Spleen (tissue), 11 donors: ENCODE results near the gene BEND7. TPM values are rescaled to one million over a fixed set of nuclear protein-coding genes. Genes with fewer than 3 reads are reported as not detected.
"Not testable (repeated sequence)": the region's sequence is repeated elsewhere in the genome, so short reads cannot be mapped to it uniquely, and the experiment has no call there.

Experiments used
- DNase-seq: peaks from one replicate; pipeline ENCODE4 v3.0.0-alpha.2; 2020
- H3K27ac ChIP-seq, 8 donors: fragments of 200-600 bp; sonication (generic) in 7 of 8; 1 replicate in 4 of 8; 2 replicates in 4 of 8; pipeline versions ENCODE4 v1.5.0 to v1.8.0; 2016 to 2021; ENCODE audit warnings: inconsistent platforms in 4 of 8, mild to moderate bottlenecking in 4 of 8, moderate library complexity in 1 of 8
- H3K27me3 ChIP-seq, 7 donors: fragments of 200-600 bp; sonication (generic) in 6 of 7; replicated peaks in 1 of 7; 1 replicate in 4 of 7; 2 replicates in 3 of 7; pipeline versions ENCODE4 v1.5.0 to v1.8.0; 2016 to 2021; ENCODE audit warnings: inconsistent platforms in 3 of 7, mild to moderate bottlenecking in 1 of 7
- H3K36me3 ChIP-seq, 6 donors: fragments of 200-600 bp; sonication (generic) in 5 of 6; 1 replicate in 4 of 6; 2 replicates in 2 of 6; pipeline versions ENCODE4 v1.5.0 to v1.8.0; 2016 to 2021; ENCODE audit warnings: inconsistent platforms in 2 of 6
- H3K4me1 ChIP-seq, 6 donors: fragments of 200-600 bp; sonication (generic) in 5 of 6; 1 replicate in 3 of 6; 2 replicates in 3 of 6; pipeline versions ENCODE4 v1.5.0 to v1.8.0; 2016 to 2021; ENCODE audit warnings: inconsistent platforms in 3 of 6
- H3K4me3 ChIP-seq, 8 donors: fragments of 200-600 bp; sonication (generic) in 7 of 8; 1 replicate in 4 of 8; 2 replicates in 4 of 8; pipeline versions ENCODE4 v1.5.0 to v1.8.0; 2016 to 2021; ENCODE audit warnings: inconsistent platforms in 4 of 8, mild to moderate bottlenecking in 4 of 8, moderate library complexity in 2 of 8
- H3K9me3 ChIP-seq, 8 donors: fragments of 200-600 bp; sonication (generic) in 7 of 8; 1 replicate in 4 of 8; 2 replicates in 4 of 8; pipeline versions ENCODE4 v1.5.0 to v1.8.0; 2016 to 2021; ENCODE audit warnings: inconsistent platforms in 4 of 8
- POLR2A ChIP-seq, 3 donors: fragments of 450-650 bp; IDR thresholded peaks; one replicate each; pipeline ENCODE4 v1.5.1; 2017; ENCODE audit warnings: antibody characterized with exemption in 3 of 3, mild to moderate bottlenecking in 1 of 3
- POLR2AphosphoS5 ChIP-seq, 3 donors: sonication (generic); formaldehyde crosslinking; IDR thresholded peaks; one replicate each; pipeline ENCODE4 v1.5.1; 2017; ENCODE audit warnings: antibody characterized with exemption in 3 of 3
- WGBS, 5 donors: extraction: QIAGEN DNeasy Blood & Tissue Kit in 3 of 5; methylation state at CpG; one replicate each; pipeline versions ENCODE4 v1.1.5 to v1.1.7; 2013 to 2018; 5-methylcytosine and 5-hydroxymethylcytosine counted together
- intact Hi-C: fragments of 100-400 bp; cut with DNase I; formaldehyde crosslinking; loops from one replicate; pipeline ENCODE4 v1.15.0; 2023; ENCODE audit warnings: low total_unique reads
- polyA plus RNA-seq, 3 donors: library from polyadenylated mRNA; stranded (reverse); fragments of 200-250 nt; gene quantifications; one replicate each; pipeline ENCODE4 v1.2.1, GENCODE V29; 2013
- total RNA-seq, 7 donors: library from RNA; depleted of rRNA in 3 of 7; stranded (reverse); fragments of >200 nt in 3 of 7; fragmentation: NEBNext Ultra II Directional in 4 of 7; extraction: Animal tissue kit (Norgen Biotek cat#: 25700) in 4 of 7; gene quantifications; one replicate each; pipeline versions ENCODE4 v1.1.0 to v1.2.1, GENCODE V29; 2016 to 2021
- TF ChIP-seq, protein P1 (sequence below), 11 experiments: fragments of 200-600 bp in 7 of 11; fragments of 450-650 bp in 4 of 11; sonication (generic) in 4 of 11; IDR thresholded peaks in 8 of 11; conservative IDR thresholded peaks in 3 of 11; 1 replicate in 7 of 11; 2 replicates in 4 of 11; pipeline versions ENCODE4 v1.4.0 to v1.8.0; 2016 to 2021; ENCODE audit warnings: antibody characterized with exemption in 11 of 11, inconsistent platforms in 4 of 11, mild to moderate bottlenecking in 1 of 11
- donor health status: healthy with polysubstance abuse.
- donor health status: DM: no; HTN: no; CAD: no; lungs with moderate emphysema.
- donor health status: DM: no; HTN: no; CAD: no.
- donor health status: Bipolar disorder and iron deficiency.
- donor health status: healthy.
- donor health status: DM: no; HTN: no; CAD: no.
- donor health status: DM: yes; HTN: yes; CAD: no.

The BEND7 gene
- total and polyA plus RNA-seq, 10 donors: 0.93 to 20.2 (median 10.6) TPM

GRCh38 chr10:13412894-13413293 lies 115.9 kb downstream of the BEND7 start:
- DNase-seq: no peak
- no peak overlapping the region for H3K27ac ChIP-seq
- no peaks in the 10 kb centered on the region for H3K36me3 ChIP-seq
- H3K9me3 ChIP-seq: peaks cover 0 to 25% (median 14%) of the 10 kb centered on the region in 8 donors
- H3K4me3 ChIP-seq: no peak overlapping the region
- intact Hi-C loops: no loop called here
- TF ChIP-seq POLR2AphosphoS5 (IDR thresholded peaks at IDR 0.05) (no peak), POLR2A (IDR thresholded peaks at IDR 0.05) (no peak)
- TF ChIP-seq, protein P1, sequence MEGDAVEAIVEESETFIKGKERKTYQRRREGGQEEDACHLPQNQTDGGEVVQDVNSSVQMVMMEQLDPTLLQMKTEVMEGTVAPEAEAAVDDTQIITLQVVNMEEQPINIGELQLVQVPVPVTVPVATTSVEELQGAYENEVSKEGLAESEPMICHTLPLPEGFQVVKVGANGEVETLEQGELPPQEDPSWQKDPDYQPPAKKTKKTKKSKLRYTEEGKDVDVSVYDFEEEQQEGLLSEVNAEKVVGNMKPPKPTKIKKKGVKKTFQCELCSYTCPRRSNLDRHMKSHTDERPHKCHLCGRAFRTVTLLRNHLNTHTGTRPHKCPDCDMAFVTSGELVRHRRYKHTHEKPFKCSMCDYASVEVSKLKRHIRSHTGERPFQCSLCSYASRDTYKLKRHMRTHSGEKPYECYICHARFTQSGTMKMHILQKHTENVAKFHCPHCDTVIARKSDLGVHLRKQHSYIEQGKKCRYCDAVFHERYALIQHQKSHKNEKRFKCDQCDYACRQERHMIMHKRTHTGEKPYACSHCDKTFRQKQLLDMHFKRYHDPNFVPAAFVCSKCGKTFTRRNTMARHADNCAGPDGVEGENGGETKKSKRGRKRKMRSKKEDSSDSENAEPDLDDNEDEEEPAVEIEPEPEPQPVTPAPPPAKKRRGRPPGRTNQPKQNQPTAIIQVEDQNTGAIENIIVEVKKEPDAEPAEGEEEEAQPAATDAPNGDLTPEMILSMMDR (IDR thresholded peaks at IDR 0.05 in 8 of 11, conservative IDR thresholded peaks at IDR 0.05 in 3 of 11): no peak
- peaks cover 0 to 4% (median 0%) of the 10 kb centered on the region in 6 donors for H3K4me1 ChIP-seq
- H3K27me3 ChIP-seq: peaks cover 0 to 5% (median 0%) of the 10 kb centered on the region in 7 donors
- WGBS, 5 donors: 72 to 97% (median 82%) methylated on average over 3 of the region's 3 CpGs

DNA sequence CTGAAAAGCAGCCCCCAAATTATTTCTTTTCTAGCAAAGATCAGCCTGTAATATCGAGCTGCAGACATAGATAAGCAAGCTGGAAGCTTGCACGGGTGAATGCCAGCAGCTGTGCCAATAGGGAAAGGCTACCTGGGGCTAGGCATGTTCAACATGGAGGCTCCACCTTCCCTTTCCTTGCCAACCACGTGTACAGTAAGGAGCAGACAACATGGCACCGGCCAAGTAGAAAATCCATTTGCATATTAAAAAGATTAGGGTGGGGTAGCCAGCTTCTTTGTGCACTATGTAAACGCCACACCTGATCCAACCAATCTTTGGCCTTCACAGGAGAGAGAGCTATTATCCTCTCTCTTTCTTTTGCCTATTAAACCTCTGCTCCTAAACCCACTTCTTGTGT lies 124.0 kb downstream of the BEND7 start:
- TF ChIP-seq POLR2A (IDR thresholded peaks at IDR 0.05) (no peak), POLR2AphosphoS5 (IDR thresholded peaks at IDR 0.05) (no peak)
- TF ChIP-seq, protein P1 (IDR thresholded peaks at IDR 0.05 in 8 of 11, conservative IDR thresholded peaks at IDR 0.05 in 3 of 11): no peak
- H3K4me1 ChIP-seq: no peaks in the 10 kb centered on the region
- peaks cover 0 to 6% (median 0%) of the 10 kb centered on the region in 8 donors for H3K9me3 ChIP-seq
- no peak overlapping the region for H3K4me3 ChIP-seq
- 61 to 77% (median 65%) methylated on average over 5 of the region's 5 CpGs for WGBS, 5 donors
- DNase-seq: no peak
- peaks cover 0 to 15% (median 0%) of the 10 kb centered on the region in 7 donors for H3K27me3 ChIP-seq
- no peaks in the 10 kb centered on the region for H3K36me3 ChIP-seq
- H3K27ac ChIP-seq: no peak overlapping the region
- intact Hi-C loops: no loop called here

DNA sequence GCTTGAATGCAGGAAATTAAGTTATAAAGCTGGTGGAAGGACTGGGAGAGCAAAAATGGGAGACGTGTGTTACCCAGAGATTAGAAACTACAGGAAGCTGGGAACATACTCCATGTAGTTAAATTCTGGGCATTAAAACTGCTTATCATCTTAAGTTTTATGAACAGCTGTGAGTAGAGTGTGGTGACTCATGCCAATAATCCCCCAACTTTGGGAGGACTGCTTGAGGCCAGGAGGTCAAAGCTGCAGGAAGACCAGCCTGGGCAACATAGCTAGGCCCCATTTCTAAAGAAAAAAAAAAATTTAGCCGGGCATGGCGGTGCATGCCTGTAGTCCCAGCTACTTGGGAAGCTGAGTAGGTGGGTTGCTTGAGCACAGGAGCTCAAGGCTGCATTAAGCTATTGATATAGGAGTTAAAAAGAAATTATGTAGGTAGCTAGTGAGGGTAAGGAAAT lies 124.5 kb downstream of the BEND7 start:
- WGBS, 5 donors: 59 to 81% (median 72%) methylated on average over 3 of the region's 3 CpGs
- DNase-seq: no peak
- Histone ChIP-seq H3K36me3 (no peaks in the 10 kb centered on the region), H3K27me3 (peaks cover 0 to 15% (median 0%) of the 10 kb centered on the region in 7 donors), H3K4me1 (no peaks in the 10 kb centered on the region), H3K4me3 (no peak overlapping the region), H3K27ac (no peak overlapping the region), H3K9me3 (peaks cover 0 to 6% (median 0%) of the 10 kb centered on the region in 8 donors)
- intact Hi-C loops: no loop called here
- TF ChIP-seq POLR2AphosphoS5 (IDR thresholded peaks at IDR 0.05): no peak
- TF ChIP-seq POLR2A (IDR thresholded peaks at IDR 0.05): no peak
- TF ChIP-seq, protein P1 (IDR thresholded peaks at IDR 0.05 in 8 of 11, conservative IDR thresholded peaks at IDR 0.05 in 3 of 11): no peak

DNA sequence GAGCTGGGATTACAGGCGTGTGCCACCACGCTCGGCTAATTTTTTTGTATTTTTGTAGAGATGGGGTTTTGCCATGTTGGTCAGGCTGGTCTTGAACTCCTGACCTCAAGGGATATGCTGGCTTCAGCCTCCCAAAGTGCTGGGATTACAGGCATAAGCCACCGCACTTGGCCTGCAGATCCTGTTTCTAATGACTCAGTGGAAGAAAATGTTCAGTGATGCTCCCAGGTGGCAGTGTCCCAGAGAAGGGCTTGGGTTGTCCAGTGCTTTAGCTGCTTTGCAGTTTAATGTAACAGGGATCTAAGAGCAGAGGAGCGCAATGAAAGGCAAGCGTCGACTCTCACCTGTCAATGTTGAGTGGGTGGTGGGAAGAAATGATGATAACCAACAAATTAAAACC lies 125.4 kb downstream of the BEND7 start:
- not testable (repeated sequence) for H3K36me3 ChIP-seq, DNase-seq

DNA sequence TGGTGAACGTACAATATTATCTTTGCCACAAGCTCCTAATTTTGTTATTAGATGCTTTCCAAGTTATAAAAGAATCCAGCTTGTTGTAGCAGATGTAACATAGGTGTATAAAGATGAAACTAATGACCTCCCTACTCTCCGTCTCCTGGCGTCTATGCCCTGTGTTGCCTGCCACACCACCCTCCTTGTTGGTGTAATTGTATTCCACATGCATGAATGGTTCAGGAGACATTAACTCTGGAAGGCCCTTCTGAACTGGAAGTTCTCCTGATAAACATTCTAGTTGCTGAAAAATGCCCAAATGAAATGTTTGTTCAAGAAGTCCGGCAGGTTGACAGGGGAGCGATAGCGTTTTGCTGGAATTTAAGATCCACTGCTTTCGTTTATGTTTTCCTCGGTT lies 126.8 kb downstream of the BEND7 start:
- no peaks in the 10 kb centered on the region for H3K36me3 ChIP-seq
- TF ChIP-seq, protein P1 (IDR thresholded peaks at IDR 0.05 in 8 of 11, conservative IDR thresholded peaks at IDR 0.05 in 3 of 11): no peak
- no peak for TF ChIP-seq POLR2A (IDR thresholded peaks at IDR 0.05)
- no peak for TF ChIP-seq POLR2AphosphoS5 (IDR thresholded peaks at IDR 0.05)

More for the DNA sequence above, 125.4 kb downstream of the BEND7 start:
- H3K4me3 ChIP-seq, H3K27ac ChIP-seq, H3K4me1 ChIP-seq, intact Hi-C loops, H3K9me3 ChIP-seq: not testable (repeated sequence)
- H3K27me3 ChIP-seq: peaks cover 0 to 15% (median 0%) of the 10 kb centered on the region in 7 donors
- WGBS, 5 donors: 93 to 96% (median 94%) methylated on average over 7 of the region's 7 CpGs

More for the DNA sequence above, 126.8 kb downstream of the BEND7 start:
- WGBS, 5 donors: 91 to 96% (median 92%) methylated on average over 8 of the region's 8 CpGs
- H3K27ac ChIP-seq: no peak overlapping the region
- no peak for DNase-seq
- intact Hi-C loops: no loop called here
- no peak overlapping the region for H3K4me3 ChIP-seq
- peaks cover 0 to 6% (median 0%) of the 10 kb centered on the region in 8 donors for H3K9me3 ChIP-seq
- H3K4me1 ChIP-seq: no peaks in the 10 kb centered on the region
- H3K27me3 ChIP-seq: peaks cover 0 to 15% (median 0%) of the 10 kb centered on the region in 7 donors
